CD8-positive, alpha-beta memory T cell (primary cell): ENCODE data around the gene TNNT1. TPM values are rescaled to one million over a fixed set of nuclear protein-coding genes. Genes with fewer than 3 reads are reported as not detected.

ENCODE experiments used
- CTCF ChIA-PET: fragments of 350-600 bp; sonication (Branson Sonifier 250); formaldehyde crosslinking; loops from one replicate; lab custom pipeline; 2021; ENCODE audit warnings: antibody characterized with exemption; lab: Charles Lee
- POLR2A ChIA-PET: fragments of 350-600 bp; sonication (Branson Sonifier 250); formaldehyde crosslinking; loops from one replicate; lab custom pipeline; 2021; ENCODE audit warnings: antibody characterized with exemption; lab: Charles Lee
- DNase-seq, 5 donors: peaks; one replicate each; pipeline versions ENCODE4 v3.0.0 to v3.0.0-alpha.2; 2020 to 2022; ENCODE audit warnings: mixed read lengths in 1 of 5
- H3K27ac ChIP-seq: one replicate; pipeline ENCODE4 v1.7.0; 2013; ENCODE audit warnings: low read depth, mild to moderate bottlenecking, low read length, moderate library complexity
- H3K27me3 ChIP-seq: 2 replicates; pipeline ENCODE4 v1.7.0; 2013; ENCODE audit warnings: low read length, mild to moderate bottlenecking; ENCODE audit not compliant: insufficient read depth, poor library complexity, severe bottlenecking
- H3K36me3 ChIP-seq: 2 replicates; pipeline ENCODE4 v1.7.0; 2013; ENCODE audit warnings: mild to moderate bottlenecking, low read length, moderate library complexity; ENCODE audit not compliant: insufficient read depth
- H3K4me1 ChIP-seq: 2 replicates; pipeline ENCODE4 v1.7.0; 2013; ENCODE audit warnings: mild to moderate bottlenecking, low read length, moderate library complexity; ENCODE audit not compliant: insufficient read depth
- H3K4me3 ChIP-seq: 2 replicates; pipeline ENCODE4 v1.7.0; 2013; ENCODE audit warnings: mild to moderate bottlenecking, low read length
- H3K9me3 ChIP-seq: 2 replicates; pipeline ENCODE4 v1.7.0; 2013; ENCODE audit warnings: mild to moderate bottlenecking, low read length
- H3K27ac Mint-ChIP-seq, 8 donors: one replicate each; pipeline ENCODE4 v1.8.0; 2020 to 2021; ENCODE audit warnings: mixed read lengths in 8 of 8, mild to moderate bottlenecking in 6 of 8, inconsistent platforms in 3 of 8, moderate library complexity in 3 of 8
- H3K27me3 Mint-ChIP-seq, 2 donors: one replicate each; pipeline ENCODE4 v1.8.0; 2020 to 2021; ENCODE audit warnings: mixed read lengths in 2 of 2, mild to moderate bottlenecking in 1 of 2, moderate library complexity in 1 of 2
- H3K36me3 Mint-ChIP-seq, 3 donors: one replicate each; pipeline ENCODE4 v1.8.0; 2020 to 2021; ENCODE audit warnings: mixed read lengths in 3 of 3, inconsistent platforms in 1 of 3, mild to moderate bottlenecking in 1 of 3
- H3K4me1 Mint-ChIP-seq, 3 donors: one replicate each; pipeline ENCODE4 v1.8.0; 2020 to 2021; ENCODE audit warnings: mixed read lengths in 3 of 3, inconsistent platforms in 1 of 3, mild to moderate bottlenecking in 1 of 3
- H3K4me3 Mint-ChIP-seq, 7 donors: one replicate each; pipeline ENCODE4 v1.8.0; 2020 to 2021; ENCODE audit warnings: mixed read lengths in 7 of 7, mild to moderate bottlenecking in 6 of 7, moderate library complexity in 4 of 7, inconsistent platforms in 2 of 7
- H3K9me3 Mint-ChIP-seq, 5 donors: one replicate each; pipeline ENCODE4 v1.8.0; 2020 to 2022; ENCODE audit warnings: mixed read lengths in 5 of 5, mild to moderate bottlenecking in 3 of 5, moderate library complexity in 2 of 5, inconsistent platforms in 1 of 5
- polyA plus RNA-seq: library from polyadenylated mRNA; unstranded; fragments of 300-500 nt; fragmentation: Illumina TruSeq; gene quantifications from one replicate; pipeline ENCODE4 v1.2.3, GENCODE V29; 2021
- total RNA-seq, 2 experiments: library from RNA; stranded (reverse); gene quantifications; one replicate each; pipeline ENCODE4 v1.2.3, GENCODE V29; 2021

Gene TNNT1
- total and polyA plus RNA-seq, 3 experiments from 2014 or later, result not detected

- H3K36me3 ChIP-seq, result peaks cover 17% of the 10 kb centered on the region
- CTCF ChIA-PET, result interaction anchor here (2.4 kb wide), 1 partner anchor 11 kb away, joined by 10 read pairs; no protein-coding TSS in a partner anchor
- POLR2A ChIA-PET, result no interaction called here
Measured at GRCh38 chr19:55099557-55100506, 49.2 kb downstream of the TNNT1 start.

DNA sequence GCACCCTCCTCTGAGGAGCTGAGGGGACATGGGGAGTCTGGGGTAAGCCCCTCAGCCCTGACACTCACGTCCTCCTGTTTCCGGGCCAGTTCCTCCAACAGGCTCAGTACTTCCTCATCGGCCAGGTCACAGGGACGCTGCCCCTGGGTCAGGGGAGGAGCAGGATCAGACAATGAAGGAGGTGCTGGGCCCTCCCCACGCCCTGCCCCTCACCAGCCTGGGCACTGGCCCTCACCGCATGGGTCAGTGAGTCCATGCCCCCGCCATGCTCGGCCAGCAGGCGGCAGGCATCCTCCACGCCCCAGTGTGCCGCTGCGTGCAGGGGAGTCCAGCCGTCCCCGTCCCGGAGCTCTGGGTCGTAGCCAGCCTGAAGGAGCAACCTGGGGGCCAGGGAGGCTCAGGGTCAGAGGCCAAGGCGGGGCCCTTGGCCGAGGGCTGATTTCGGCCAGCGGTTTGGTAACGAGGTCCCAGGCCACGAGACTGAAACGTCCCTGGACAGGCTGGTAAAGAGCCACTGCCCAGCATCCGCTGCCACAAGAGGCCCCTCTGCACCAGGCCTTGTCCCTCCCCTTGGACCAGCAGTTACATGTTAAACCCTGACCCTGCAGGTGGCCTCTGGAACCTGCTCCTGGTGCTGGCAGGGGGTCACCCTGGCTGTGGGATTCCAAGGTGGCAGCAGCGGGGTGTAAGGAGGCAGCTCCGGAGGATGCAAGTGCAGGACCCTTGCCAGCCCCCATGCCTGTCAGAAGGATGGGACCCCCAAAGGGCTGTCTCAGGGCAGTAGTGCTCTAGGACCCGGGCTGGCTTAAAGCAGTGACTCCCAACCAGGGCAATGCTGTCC lies 50.1 kb downstream of the TNNT1 start:
- H3K27ac ChIP-seq, result no peak overlapping the region
- Mint-ChIP-seq H3K27me3 (peaks cover 0 to 2% of the 10 kb centered on the region in 2 donors), H3K36me3 (peaks cover 8 to 50% (median 9%) of the 10 kb centered on the region in 3 donors), H3K27ac (no peak overlapping the region), H3K4me1 (peaks cover 0 to 2% (median 0%) of the 10 kb centered on the region in 3 donors), H3K9me3 (no peaks in the 10 kb centered on the region), H3K4me3 (no peak overlapping the region)
- no peaks in the 10 kb centered on the region for H3K27me3 ChIP-seq
- peaks cover 17% of the 10 kb centered on the region for H3K36me3 ChIP-seq
- peak in 1 of 5 donors; percentile 37 for DNase-seq
- no peaks in the 10 kb centered on the region for H3K4me1 ChIP-seq
- no peak overlapping the region for H3K4me3 ChIP-seq
- CTCF ChIA-PET, result interaction anchor here (2.4 kb wide), 1 partner anchor 10 kb away, joined by 10 read pairs; no protein-coding TSS in a partner anchor
- POLR2A ChIA-PET, result no interaction called here
- H3K9me3 ChIP-seq, result no peaks in the 10 kb centered on the region

More at GRCh38 chr19:55099557-55100506, 49.2 kb downstream of the TNNT1 start:
- H3K36me3 Mint-ChIP-seq, result peaks cover 5 to 46% (median 9%) of the 10 kb centered on the region in 3 donors
- H3K27ac Mint-ChIP-seq, result no peak overlapping the region
- H3K27me3 Mint-ChIP-seq, result no peaks in the 10 kb centered on the region
- Histone ChIP-seq H3K4me3 (no peak overlapping the region), H3K4me1 (no peaks in the 10 kb centered on the region), H3K27me3 (no peaks in the 10 kb centered on the region), H3K27ac (no peak overlapping the region), H3K9me3 (no peaks in the 10 kb centered on the region)
- H3K9me3 Mint-ChIP-seq, result no peaks in the 10 kb centered on the region
- H3K4me3 Mint-ChIP-seq, result no peak overlapping the region
- DNase-seq, result peak in 1 of 5 donors; percentile 42
- H3K4me1 Mint-ChIP-seq, result peaks cover 0 to 2% (median 0%) of the 10 kb centered on the region in 3 donors

GRCh38 chr19:55097864-55098715 lies 50.9 kb downstream of the TNNT1 start:
- peaks cover 0 to 2% of the 10 kb centered on the region in 2 donors for H3K27me3 Mint-ChIP-seq
- peak in 1 of 5 donors; percentile 36 for DNase-seq
- no peak overlapping the region for H3K4me3 Mint-ChIP-seq
- Histone ChIP-seq H3K36me3 (peaks cover 12% of the 10 kb centered on the region), H3K27me3 (no peaks in the 10 kb centered on the region), H3K4me1 (no peaks in the 10 kb centered on the region), H3K27ac (no peak overlapping the region), H3K9me3 (no peaks in the 10 kb centered on the region), H3K4me3 (no peak overlapping the region)
- ChIA-PET POLR2A (no interaction called here), CTCF (interaction anchor here (2.4 kb wide), 1 partner anchor 9 kb away, joined by 10 read pairs; no protein-coding TSS in a partner anchor)
- peak overlapping the region in 1 of 8 donors; percentile 50 for H3K27ac Mint-ChIP-seq
- H3K4me1 Mint-ChIP-seq, result peaks cover 0 to 2% (median 0%) of the 10 kb centered on the region in 3 donors
- peaks cover 8 to 44% (median 8%) of the 10 kb centered on the region in 3 donors for H3K36me3 Mint-ChIP-seq
- H3K9me3 Mint-ChIP-seq, result no peaks in the 10 kb centered on the region

DNA sequence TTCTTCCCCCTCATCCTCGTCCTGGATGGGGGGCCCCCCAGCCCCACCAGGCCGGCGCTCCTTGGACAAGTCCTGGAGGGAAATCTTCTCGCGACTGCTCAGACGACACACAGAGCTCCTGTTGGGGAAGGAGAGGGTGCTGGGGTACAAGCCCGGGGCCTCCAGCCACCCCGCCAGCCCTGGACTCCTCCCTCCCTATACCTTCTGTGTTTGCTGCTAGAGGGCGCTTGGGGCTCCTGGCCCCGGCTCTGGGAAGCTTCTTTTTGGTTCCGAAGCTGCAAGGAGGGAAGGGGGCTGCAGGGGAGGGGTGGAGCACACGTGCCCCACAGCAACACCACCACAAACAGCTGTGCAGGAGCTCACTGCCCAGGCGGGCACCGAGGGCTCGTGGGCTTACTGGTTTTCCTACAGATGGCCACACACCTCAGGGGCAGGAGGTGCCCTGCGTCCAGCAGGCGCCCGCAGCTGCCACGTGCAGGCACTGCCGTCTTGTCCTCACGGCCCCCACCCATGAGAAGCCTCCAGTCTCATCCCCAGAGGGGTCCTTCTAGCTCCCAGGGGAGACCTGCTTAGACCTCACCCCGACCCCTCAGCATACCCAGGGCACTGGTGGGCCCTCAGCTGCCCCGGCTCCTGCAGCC lies 52.8 kb downstream of the TNNT1 start:
- H3K27ac ChIP-seq, result no peak overlapping the region
- no peak overlapping the region for H3K4me3 ChIP-seq
- Mint-ChIP-seq H3K27ac (no peak overlapping the region), H3K36me3 (peaks cover 0 to 36% (median 3%) of the 10 kb centered on the region in 3 donors), H3K27me3 (peaks cover 0 to 2% of the 10 kb centered on the region in 2 donors), H3K4me1 (peaks cover 0 to 2% (median 0%) of the 10 kb centered on the region in 3 donors), H3K9me3 (no peaks in the 10 kb centered on the region), H3K4me3 (no peak overlapping the region)
- ChIA-PET CTCF (no interaction called here), POLR2A (no interaction called here)
- no peaks in the 10 kb centered on the region for H3K9me3 ChIP-seq
- H3K36me3 ChIP-seq, result peaks cover 8% of the 10 kb centered on the region
- H3K4me1 ChIP-seq, result no peaks in the 10 kb centered on the region
- H3K27me3 ChIP-seq, result no peaks in the 10 kb centered on the region
- DNase-seq, result peak in 1 of 5 donors; percentile 32

DNA sequence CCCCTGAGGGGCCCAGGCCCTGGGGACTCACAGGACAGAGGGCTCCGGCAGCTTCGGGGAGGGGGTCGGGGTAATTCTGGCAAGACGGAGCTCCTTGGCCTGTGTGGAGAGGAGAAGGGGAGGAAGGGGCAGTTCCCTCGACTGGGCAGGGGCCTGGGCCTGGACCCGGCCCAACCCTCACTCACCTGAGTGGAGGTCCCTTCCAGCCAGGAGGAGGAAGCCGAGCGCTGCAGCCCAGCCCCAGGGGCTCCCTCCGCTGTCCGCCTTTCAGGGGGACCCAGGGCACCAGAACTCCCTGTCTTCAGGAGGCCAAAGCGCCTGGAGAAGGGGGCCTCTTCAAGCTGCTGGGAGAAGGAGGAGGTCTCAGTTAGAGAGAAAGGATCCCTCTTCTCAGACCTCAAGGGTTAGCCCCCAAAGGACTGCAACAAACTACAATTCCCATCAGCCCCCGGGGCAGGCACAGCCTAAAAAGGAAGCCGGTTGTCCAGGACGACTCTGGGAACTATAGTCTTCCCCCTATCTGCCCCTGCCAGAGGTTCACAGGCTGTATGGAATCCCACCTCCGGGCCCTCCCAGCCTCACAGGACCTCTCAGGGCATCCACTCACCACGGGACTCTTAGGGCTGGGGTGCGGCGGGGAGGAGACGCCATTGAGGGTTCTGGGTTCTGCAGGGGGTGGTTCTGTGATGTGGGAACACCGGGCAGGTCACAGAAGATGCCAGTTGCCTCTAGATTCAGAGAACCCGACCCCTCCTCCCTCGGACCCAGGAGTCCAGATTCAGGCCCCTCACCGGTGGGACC lies 53.5 kb downstream of the TNNT1 start:
- Mint-ChIP-seq H3K4me1 (peaks cover 0 to 2% (median 0%) of the 10 kb centered on the region in 3 donors), H3K27me3 (peaks cover 0 to 3% of the 10 kb centered on the region in 2 donors), H3K9me3 (no peaks in the 10 kb centered on the region), H3K36me3 (peaks cover 2 to 39% (median 3%) of the 10 kb centered on the region in 3 donors), H3K4me3 (no peak overlapping the region), H3K27ac (no peak overlapping the region)
- H3K27ac ChIP-seq, result no peak overlapping the region
- no peak overlapping the region for H3K4me3 ChIP-seq
- peaks cover 8% of the 10 kb centered on the region for H3K36me3 ChIP-seq
- POLR2A ChIA-PET, result no interaction called here
- no peaks in the 10 kb centered on the region for H3K9me3 ChIP-seq
- no peaks in the 10 kb centered on the region for H3K4me1 ChIP-seq
- peak in 1 of 5 donors; percentile 33 for DNase-seq
- H3K27me3 ChIP-seq, result no peaks in the 10 kb centered on the region
- CTCF ChIA-PET, result no interaction called here

GRCh38 chr19:55094456-55095259 lies 54.3 kb downstream of the TNNT1 start:
- POLR2A ChIA-PET, result interaction anchor here (0.6 kb wide), 1 partner anchor 96 kb away, joined by 5 read pairs; no protein-coding TSS in a partner anchor
- peaks cover under 1 to 2% (median under 1%) of the 10 kb centered on the region in 3 donors for H3K4me1 Mint-ChIP-seq
- Histone ChIP-seq H3K4me1 (no peaks in the 10 kb centered on the region), H3K9me3 (no peaks in the 10 kb centered on the region), H3K36me3 (peaks cover 7% of the 10 kb centered on the region), H3K4me3 (no peak overlapping the region), H3K27me3 (no peaks in the 10 kb centered on the region), H3K27ac (no peak overlapping the region)
- H3K27me3 Mint-ChIP-seq, result peaks cover 3 to 4% of the 10 kb centered on the region in 2 donors
- H3K4me3 Mint-ChIP-seq, result no peak overlapping the region
- DNase-seq, result peak in 1 of 5 donors; percentile 42
- H3K27ac Mint-ChIP-seq, result no peak overlapping the region
- peaks cover 3 to 37% (median 4%) of the 10 kb centered on the region in 3 donors for H3K36me3 Mint-ChIP-seq
- H3K9me3 Mint-ChIP-seq, result no peaks in the 10 kb centered on the region
- CTCF ChIA-PET, result no interaction called here
